ENCODE results near the gene PRXL2B.

DNA sequence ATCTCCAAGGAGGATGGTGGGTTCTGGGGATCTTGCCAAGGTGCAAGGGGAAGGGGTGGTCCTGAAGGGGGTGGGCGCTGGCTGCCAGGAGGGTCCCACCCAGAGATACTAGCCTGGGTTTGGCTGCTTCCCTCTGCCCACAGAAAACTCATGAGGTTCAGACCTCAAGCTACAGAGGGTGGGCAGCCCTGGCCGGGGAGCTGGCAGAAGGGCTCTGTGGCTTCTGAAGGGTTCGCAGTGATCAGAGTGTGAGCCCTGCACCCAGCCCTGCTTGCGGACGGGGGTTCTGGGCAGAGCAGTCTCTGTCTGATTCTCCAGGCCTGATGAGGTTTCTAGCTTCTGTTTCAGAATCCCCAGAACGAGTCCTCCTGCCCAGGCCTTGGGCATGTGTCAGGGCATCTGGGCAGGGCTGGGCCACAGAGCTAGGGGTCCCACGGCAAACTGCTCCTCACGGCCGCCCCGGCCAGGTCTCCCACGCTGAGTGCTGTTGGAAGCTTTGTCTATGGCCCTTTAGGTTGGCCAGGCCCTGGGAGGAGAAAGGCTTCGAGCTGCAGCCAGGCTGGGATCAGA lies 46.9 kb downstream of the PRXL2B start:
- TF ChIP-seq CTCF (conservative IDR thresholded peaks at IDR 0.05; ENCODE audit: low read depth, low read length) = no peak
- no peak for TF ChIP-seq EZH2 (IDR thresholded peaks at IDR 0.05; ENCODE audit: borderline replicate concordance, low read depth, low read length, poor library complexity, severe bottlenecking)
